Loucy (cell line): ENCODE results near the gene LDB3.

Experiments used
- H2AFZ ChIP-seq: fragments of 200-600 bp; sonication (generic); 2 replicates; pipeline ENCODE4 v1.6.0; 2016; ENCODE audit warnings: antibody characterized with exemption, mild to moderate bottlenecking, low read length, moderate library complexity
- H3F3A ChIP-seq: fragments of 200-600 bp; 2 replicates; pipeline ENCODE4 v1.6.0; 2016; ENCODE audit warnings: antibody characterized with exemption, low read depth, mild to moderate bottlenecking
- H3K27me3 ChIP-seq: fragments of 200-600 bp; sonication (generic); 2 replicates; pipeline ENCODE4 v1.6.1; 2014; ENCODE audit warnings: low read length, mild to moderate bottlenecking; ENCODE audit not compliant: insufficient read depth, poor library complexity, severe bottlenecking
- H3K36me3 ChIP-seq: fragments of 200-600 bp; sonication (generic); 2 replicates; pipeline ENCODE4 v1.6.1; 2016; ENCODE audit warnings: low read length; ENCODE audit not compliant: insufficient read depth
- H3K4me1 ChIP-seq: fragments of 200-600 bp; sonication (generic); 2 replicates; pipeline ENCODE4 v1.5.1; 2014; ENCODE audit warnings: low read length, mild to moderate bottlenecking; ENCODE audit not compliant: insufficient read depth, poor library complexity, severe bottlenecking
- H3K4me2 ChIP-seq: fragments of 200-600 bp; sonication (generic); 2 replicates; pipeline ENCODE4 v1.6.0; 2014; ENCODE audit warnings: antibody characterized with exemption, low read length, low read depth, mild to moderate bottlenecking; ENCODE audit not compliant: poor library complexity, severe bottlenecking
- H3K4me3 ChIP-seq: fragments of 200-600 bp; sonication (generic); 2 replicates; pipeline ENCODE4 v1.5.1; 2014; ENCODE audit warnings: low read length, mild to moderate bottlenecking, mixed read lengths; ENCODE audit not compliant: poor library complexity, severe bottlenecking
- H3K79me2 ChIP-seq: fragments of 200-600 bp; sonication (generic); 2 replicates; pipeline ENCODE4 v1.6.1; 2014; ENCODE audit warnings: low read length; ENCODE audit not compliant: insufficient read depth
- H3K9ac ChIP-seq: fragments of 200-600 bp; sonication (generic); 2 replicates; pipeline ENCODE4 v1.6.0; 2014; ENCODE audit warnings: mild to moderate bottlenecking, low read depth, low read length, moderate library complexity; ENCODE audit not compliant: poor library complexity, severe bottlenecking
- H3K9me2 ChIP-seq: fragments of 200-600 bp; sonication (generic); replicated peaks from 2 replicates; pipeline ENCODE4 v1.6.1; 2016; ENCODE audit warnings: low read depth, low read length, mixed read lengths
- H3K9me3 ChIP-seq: fragments of 200-600 bp; sonication (generic); 2 replicates; pipeline ENCODE4 v1.6.1; 2014; ENCODE audit warnings: mild to moderate bottlenecking, antibody characterized with exemption, low read length, low read depth; ENCODE audit not compliant: insufficient read depth
- H4K20me1 ChIP-seq: fragments of 200-600 bp; sonication (generic); 2 replicates; pipeline ENCODE4 v1.6.0; 2014; ENCODE audit warnings: antibody characterized with exemption, low read length, mild to moderate bottlenecking; ENCODE audit not compliant: insufficient read depth, poor library complexity, severe bottlenecking
- CTCF ChIP-seq: fragments of 200-600 bp; sonication (generic); conservative IDR thresholded peaks from 2 replicates; pipeline ENCODE4 v1.5.1; 2014; ENCODE audit warnings: mild to moderate bottlenecking, antibody characterized with exemption, low read length
- EZH2phosphoT487 ChIP-seq: fragments of 200-600 bp; IDR thresholded peaks from 2 replicates; pipeline ENCODE4 v1.6.1; 2018; ENCODE audit warnings: antibody characterized with exemption, mild to moderate bottlenecking, moderate library complexity, borderline replicate concordance

Gene LDB3

GRCh38 chr10:86728056-86728455 lies 59.7 kb downstream of the LDB3 start:
- Histone ChIP-seq H3K9me3 (no peaks in the 10 kb centered on the region), H3K9me2 (no peaks in the 10 kb centered on the region), H3K27me3 (peaks cover 36% of the 10 kb centered on the region), H3K79me2 (no peaks in the 10 kb centered on the region), H4K20me1 (no peaks in the 10 kb centered on the region), H3F3A (no peaks in the 10 kb centered on the region), H2AFZ (no peak overlapping the region), H3K4me1 (no peaks in the 10 kb centered on the region), H3K36me3 (no peaks in the 10 kb centered on the region), H3K4me3 (no peak overlapping the region), H3K9ac (no peak overlapping the region), H3K4me2 (no peak overlapping the region)
- no peak for TF ChIP-seq EZH2phosphoT487
- TF ChIP-seq CTCF = no peak

DNA sequence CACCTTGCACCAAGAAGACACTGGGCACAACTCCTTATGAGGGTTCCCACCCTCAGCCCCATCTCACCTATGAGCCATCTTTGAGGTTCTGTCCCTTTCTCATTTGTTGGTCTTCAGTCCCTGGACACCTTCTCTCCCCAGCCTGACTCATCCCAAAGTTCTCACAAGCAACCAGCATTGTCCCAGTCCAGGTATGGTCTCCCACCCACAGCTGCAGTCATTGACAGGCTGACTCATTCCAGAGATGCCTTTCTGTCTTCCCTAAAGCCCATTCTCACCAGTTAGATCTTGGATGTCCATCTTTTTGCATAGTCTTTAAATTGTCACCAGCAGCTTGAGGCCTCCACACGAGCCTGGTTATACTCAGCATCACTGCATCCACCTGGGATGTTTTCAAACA lies 61.4 kb downstream of the LDB3 start:
- H3F3A ChIP-seq = no peaks in the 10 kb centered on the region
- H2AFZ ChIP-seq = no peak overlapping the region
- peaks cover 52% of the 10 kb centered on the region for H3K27me3 ChIP-seq
- H3K4me3 ChIP-seq = no peak overlapping the region
- no peaks in the 10 kb centered on the region for H3K36me3 ChIP-seq
- H3K79me2 ChIP-seq = no peaks in the 10 kb centered on the region
- H3K4me2 ChIP-seq = no peak overlapping the region
- H3K9ac ChIP-seq = no peak overlapping the region
- no peaks in the 10 kb centered on the region for H3K9me2 ChIP-seq
- no peaks in the 10 kb centered on the region for H4K20me1 ChIP-seq
- TF ChIP-seq EZH2phosphoT487 (no peak), CTCF (no peak)
- H3K4me1 ChIP-seq = no peaks in the 10 kb centered on the region
- H3K9me3 ChIP-seq = no peaks in the 10 kb centered on the region

GRCh38 chr10:86730227-86730626 lies 61.9 kb downstream of the LDB3 start:
- no peak for TF ChIP-seq CTCF
- TF ChIP-seq EZH2phosphoT487 = no peak
- Histone ChIP-seq H3F3A (no peaks in the 10 kb centered on the region), H3K4me1 (no peaks in the 10 kb centered on the region), H3K4me2 (no peak overlapping the region), H3K9me3 (no peaks in the 10 kb centered on the region), H2AFZ (no peak overlapping the region), H4K20me1 (no peaks in the 10 kb centered on the region), H3K9me2 (no peaks in the 10 kb centered on the region), H3K9ac (no peak overlapping the region), H3K27me3 (peaks cover 57% of the 10 kb centered on the region), H3K79me2 (no peaks in the 10 kb centered on the region), H3K4me3 (no peak overlapping the region), H3K36me3 (no peaks in the 10 kb centered on the region)
